B cell (primary cell): ENCODE data around the gene TIRAP. TPM values are rescaled to one million over a fixed set of nuclear protein-coding genes. Genes with fewer than 3 reads are reported as not detected.

Experiments
- ATAC-seq: fragments of 200-7000 bp; cut with Tn5 transposase; one replicate; pipeline ENCODE4 v1.10.0; 2021; ENCODE audit warnings: low read depth, mild to moderate bottlenecking, moderate number of reproducible peaks, moderate library complexity
- CTCF ChIA-PET: fragments of 350-600 bp; sonication (Branson Sonifier 250); formaldehyde crosslinking; loops from one replicate; lab custom pipeline; 2021; ENCODE audit warnings: antibody characterized with exemption, inconsistent platforms; lab: Charles Lee
- POLR2A ChIA-PET: fragments of 350-600 bp; sonication (Branson Sonifier 250); formaldehyde crosslinking; loops from one replicate; lab custom pipeline; 2021; ENCODE audit warnings: antibody characterized with exemption; lab: Charles Lee
- DNase-seq: peaks from one replicate; pipeline ENCODE4 v3.0.0; 2013
- H2AFZ ChIP-seq: 2 replicates; pipeline ENCODE4 v1.6.1; 2012; ENCODE audit warnings: mild to moderate bottlenecking, low read depth, low read length; ENCODE audit not compliant: insufficient read depth, poor library complexity, severe bottlenecking
- H3K27ac ChIP-seq, 2 donors: 1 replicate in 1 of 2; 2 replicates in 1 of 2; pipeline ENCODE4 v1.5.1; 2012 to 2013; ENCODE audit warnings: low read length in 2 of 2, mild to moderate bottlenecking in 2 of 2, moderate library complexity in 1 of 2
- H3K27me3 ChIP-seq, 4 experiments: fragments of 200-600 bp in 1 of 4; sonication (generic) in 1 of 4; replicated peaks in 1 of 4; 1 replicate in 2 of 4; 2 replicates in 2 of 4; pipeline versions ENCODE4 v1.6.1 to v1.7.0; 2013 to 2016; ENCODE audit warnings: low read length in 3 of 4, mild to moderate bottlenecking in 2 of 4, mixed read lengths in 1 of 4, moderate library complexity in 1 of 4; ENCODE audit not compliant: insufficient read depth in 4 of 4, control insufficient read depth in 3 of 4; ENCODE audit errors: control extremely low read depth in 1 of 4
- H3K36me3 ChIP-seq, 2 experiments: replicated peaks in 1 of 2; 1 replicate in 1 of 2; 2 replicates in 1 of 2; pipeline versions ENCODE4 v1.6.1 to v1.7.1; 2013; ENCODE audit warnings: low read length in 1 of 2; ENCODE audit not compliant: insufficient read depth in 2 of 2, control insufficient read depth in 1 of 2; ENCODE audit errors: control extremely low read depth in 1 of 2, extremely low read depth in 1 of 2
- H3K4me1 ChIP-seq, 2 donors: fragments of 200-600 bp in 1 of 2; sonication (generic) in 1 of 2; 1 replicate in 1 of 2; 2 replicates in 1 of 2; pipeline versions ENCODE4 v1.5.1 to v1.6.1; 2013 to 2017; ENCODE audit warnings: low read length in 2 of 2; ENCODE audit not compliant: control insufficient read depth in 2 of 2, insufficient read depth in 2 of 2
- H3K4me2 ChIP-seq: replicated peaks from 2 replicates; pipeline ENCODE3; 2012; ENCODE audit warnings: mild to moderate bottlenecking, low read depth, low read length; ENCODE audit not compliant: poor library complexity, severe bottlenecking
- H3K4me3 ChIP-seq, 5 experiments: fragments of 200-600 bp in 1 of 5; sonication (generic) in 1 of 5; 1 replicate in 3 of 5; 2 replicates in 2 of 5; pipeline versions ENCODE4 v1.5.1 to v1.7.0; 2011 to 2016; ENCODE audit warnings: low read length in 4 of 5, mild to moderate bottlenecking in 4 of 5, low read depth in 2 of 5, control low read depth in 1 of 5, moderate library complexity in 1 of 5; ENCODE audit not compliant: insufficient read depth in 1 of 5; ENCODE audit errors: control extremely low read depth in 1 of 5, extremely low read depth in 1 of 5
- H3K79me2 ChIP-seq: fragments of 200-600 bp; sonication (generic); one replicate; pipeline ENCODE4 v1.6.0; 2016; ENCODE audit warnings: low read length; ENCODE audit not compliant: control insufficient read depth, insufficient read depth
- H3K9ac ChIP-seq: fragments of 200-600 bp; sonication (generic); 2 replicates; pipeline ENCODE4 v1.6.1; 2017; ENCODE audit warnings: mild to moderate bottlenecking, low read length, moderate library complexity
- H3K9me3 ChIP-seq, 3 donors: one replicate each; pipeline versions ENCODE4 v1.6.1 to v1.7.1; 2013; ENCODE audit warnings: low read length in 2 of 3; ENCODE audit not compliant: control insufficient read depth in 2 of 3, insufficient read depth in 1 of 3; ENCODE audit errors: control extremely low read depth in 1 of 3
- H4K20me1 ChIP-seq: 2 replicates; pipeline ENCODE4 v1.6.0; 2012; ENCODE audit warnings: mild to moderate bottlenecking, low read length; ENCODE audit not compliant: insufficient read depth, control insufficient read depth, poor library complexity, severe bottlenecking
- H3K27ac Mint-ChIP-seq: one replicate; pipeline ENCODE4 v1.8.0; 2021; ENCODE audit warnings: mixed read lengths
- H3K27me3 Mint-ChIP-seq: one replicate; pipeline ENCODE4 v1.8.0; 2021; ENCODE audit warnings: mixed read lengths
- H3K4me1 Mint-ChIP-seq: one replicate; pipeline ENCODE4 v1.8.0; 2021; ENCODE audit warnings: mixed read lengths
- H3K4me3 Mint-ChIP-seq: one replicate; pipeline ENCODE4 v1.8.0; 2021; ENCODE audit warnings: mixed read lengths
- H3K9me3 Mint-ChIP-seq: one replicate; pipeline ENCODE4 v1.8.0; 2022; ENCODE audit warnings: mixed read lengths; ENCODE audit not compliant: insufficient read depth
- CTCF ChIP-seq: fragments of 200-600 bp; IDR thresholded peaks from one replicate; pipeline ENCODE4 v1.8.0; 2022; ENCODE audit warnings: antibody characterized with exemption, mild to moderate bottlenecking
- EZH2 ChIP-seq: IDR thresholded peaks from 2 replicates; pipeline ENCODE4 v1.6.1; 2012; ENCODE audit warnings: borderline replicate concordance, low read depth, mild to moderate bottlenecking, moderate library complexity, low read length; ENCODE audit not compliant: insufficient read depth, poor library complexity, severe bottlenecking
- WGBS: methylation state at CpG from one replicate; pipeline ENCODE4 v1.1.5; 2013; ENCODE audit warnings: missing lambda C conversion rate; ENCODE audit not compliant: insufficient coverage; 5-methylcytosine and 5-hydroxymethylcytosine counted together
- intact Hi-C: fragments of 100-400 bp; cut with micrococcal nuclease; formaldehyde crosslinking; loops from one replicate; pipeline ENCODE4 v1.10.0; 2022
- polyA plus RNA-seq: library from polyadenylated mRNA; depleted of rRNA; stranded (reverse); fragments of >200 nt; gene quantifications from 2 replicates; pipeline ENCODE4 v1.2.3, GENCODE V29; 2012
- small RNA-seq: library from RNA; depleted of rRNA; stranded (forward); fragments of <200 nt; gene quantifications from one replicate; pipeline ENCODE3, GENCODE V24; 2012; ENCODE audit warnings: low replicate concordance, low read depth; ENCODE audit not compliant: insufficient read length
- total RNA-seq, 2 donors: library from RNA; stranded (reverse); fragments of 120-200 nt in 1 of 2; gene quantifications; 1 replicate in 1 of 2; 2 replicates in 1 of 2; pipeline versions ENCODE4 v1.2.3 to v1.2.4, GENCODE V29; 2013 to 2022

Gene TIRAP
- total and polyA plus RNA-seq, 2 donors (not counting 1 experiment from before 2014, with no cell fraction given), result 9.9 to 25.1 TPM

DNA sequence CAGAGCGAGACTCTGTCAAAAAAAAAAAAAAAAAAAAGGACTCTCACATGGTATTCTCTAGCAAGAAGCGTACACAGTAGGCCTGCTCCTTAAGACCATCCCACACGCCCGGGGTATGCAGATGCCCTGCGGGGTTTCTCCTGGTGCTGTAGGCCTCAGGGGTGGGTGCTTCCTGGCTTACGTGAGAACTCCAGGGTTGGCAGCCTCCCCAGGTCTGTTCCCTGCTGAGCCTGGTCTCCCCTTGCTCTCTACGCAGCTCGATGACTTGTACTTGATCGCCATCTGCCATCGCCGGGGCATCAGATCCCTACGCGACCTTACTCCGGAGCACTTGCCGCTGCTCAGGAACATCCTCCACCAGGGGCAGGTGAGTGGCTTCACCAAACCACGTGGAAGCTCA, 60.2 kb downstream of the TIRAP start:
- no peaks in the 10 kb centered on the region for H3K9me3 ChIP-seq
- no peak overlapping the region for H3K4me3 ChIP-seq
- POLR2A ChIA-PET, result no interaction called here
- DNase-seq, result no peak
- H3K36me3 ChIP-seq, result peaks cover 0 to 65% of the 10 kb centered on the region in 2 experiments
- H3K4me1 ChIP-seq, result no peaks in the 10 kb centered on the region
- Mint-ChIP-seq H3K4me1 (no peaks in the 10 kb centered on the region), H3K27me3 (no peaks in the 10 kb centered on the region), H3K4me3 (no peak overlapping the region), H3K9me3 (no peaks in the 10 kb centered on the region), H3K27ac (no peak overlapping the region)
- H3K79me2 ChIP-seq, result no peaks in the 10 kb centered on the region
- WGBS, result 96% methylated on average over 15 of the region's 16 CpGs
- H3K27me3 ChIP-seq, result no peaks in the 10 kb centered on the region
- TF ChIP-seq EZH2 (no peak), CTCF (no peak)
- H3K9ac ChIP-seq, result no peak overlapping the region
- H3K4me2 ChIP-seq, result no peak overlapping the region
- CTCF ChIA-PET, result interaction anchor here (1.3 kb wide), 1 partner anchor 137 kb away, joined by 3 read pairs; no protein-coding TSS in a partner anchor
- H4K20me1 ChIP-seq, result no peaks in the 10 kb centered on the region
- no peak overlapping the region for H3K27ac ChIP-seq
- intact Hi-C loops, result no loop called here
- ATAC-seq, result no peak
- H2AFZ ChIP-seq, result no peak overlapping the region

Small RNA genes within 50 kb of the gene (small RNA-seq; reads per million reads assigned to genes)
- gene RN7SL351P, result not detected

Other genes starting within 250 kb of the TIRAP start
- gene CDON, start 220.2 kb upstream of the TIRAP start, total RNA-seq, result not detected in 2 replicates
- 0.01 and 0.30 TPM in 2 replicates for gene CDON, start 220.2 kb upstream of the TIRAP start, polyA plus RNA-seq
- 48.8 and 50.4 TPM in 2 replicates for gene RPUSD4, start 71.4 kb upstream of the TIRAP start, total RNA-seq
- 24.5 and 31.4 TPM in 2 replicates for gene RPUSD4, start 71.4 kb upstream of the TIRAP start, polyA plus RNA-seq
- 12.8 and 14.1 TPM in 2 replicates for gene FAM118B, start 71.3 kb upstream of the TIRAP start, total RNA-seq
- 6.0 and 7.3 TPM in 2 replicates for gene FAM118B, start 71.3 kb upstream of the TIRAP start, polyA plus RNA-seq
- gene SRPRA, start 14.2 kb upstream of the TIRAP start, total RNA-seq, result 129 and 136 TPM in 2 replicates
- 115 and 177 TPM in 2 replicates for gene SRPRA, start 14.2 kb upstream of the TIRAP start, polyA plus RNA-seq
- gene FOXRED1, start 13.9 kb upstream of the TIRAP start, total RNA-seq, result 44.4 and 46.0 TPM in 2 replicates
- gene FOXRED1, start 13.9 kb upstream of the TIRAP start, polyA plus RNA-seq, result 26.1 and 36.3 TPM in 2 replicates
- gene DCPS, start 21.0 kb downstream of the TIRAP start, total RNA-seq, result 21.7 and 24.5 TPM in 2 replicates
- gene DCPS, start 21.0 kb downstream of the TIRAP start, polyA plus RNA-seq, result 26.8 and 37.1 TPM in 2 replicates
- 1.9 TPM in 2 replicates for gene ST3GAL4, start 72.6 kb downstream of the TIRAP start, total RNA-seq
- 1.0 and 1.1 TPM in 2 replicates for gene ST3GAL4, start 72.6 kb downstream of the TIRAP start, polyA plus RNA-seq